Left ventricle myocardium inferior (tissue), 1 donor: ENCODE results near the gene KCNMB2. TPM values are rescaled to one million over a fixed set of nuclear protein-coding genes. Genes with fewer than 3 reads are reported as not detected.

Experiments used
- DNase-seq: peaks from one replicate; pipeline ENCODE4 v3.0.0-alpha.2; 2020
- H3K27ac ChIP-seq: fragments of 200-600 bp; replicated peaks from 2 replicates; pipeline ENCODE4 v1.8.0; 2021
- H3K27me3 ChIP-seq: fragments of 200-600 bp; 2 replicates; pipeline ENCODE4 v1.8.0; 2021; ENCODE audit warnings: low read depth
- H3K36me3 ChIP-seq: fragments of 200-600 bp; 2 replicates; pipeline ENCODE4 v1.8.0; 2021
- H3K4me1 ChIP-seq: fragments of 200-600 bp; 2 replicates; pipeline ENCODE4 v1.8.0; 2021
- H3K4me3 ChIP-seq: fragments of 200-600 bp; 2 replicates; pipeline ENCODE4 v1.8.0; 2021; ENCODE audit warnings: mild to moderate bottlenecking, moderate library complexity
- H3K9me3 ChIP-seq: fragments of 200-600 bp; replicated peaks from 2 replicates; pipeline ENCODE4 v1.8.0; 2021
- CTCF ChIP-seq: fragments of 200-600 bp; IDR thresholded peaks from 2 replicates; pipeline ENCODE4 v1.8.0; 2021; ENCODE audit warnings: antibody characterized with exemption, mild to moderate bottlenecking, borderline replicate concordance
- intact Hi-C: fragments of 100-400 bp; cut with micrococcal nuclease; formaldehyde crosslinking; loops from one replicate; pipeline ENCODE4 v1.11.0; 2022
- total RNA-seq: library from RNA; stranded (reverse); fragmentation: NEBNext Ultra II Directional; extraction: Animal tissue kit (Norgen Biotek cat#: 25700); gene quantifications from one replicate; pipeline ENCODE4 v1.2.1, GENCODE V29; 2021
- donor health status: DM: no; HTN: yes; CAD: no; lungs with severe emphysema.

The KCNMB2 gene
- total RNA-seq, 1 donor from 2014 or later, result 2.1 TPM

DNA sequence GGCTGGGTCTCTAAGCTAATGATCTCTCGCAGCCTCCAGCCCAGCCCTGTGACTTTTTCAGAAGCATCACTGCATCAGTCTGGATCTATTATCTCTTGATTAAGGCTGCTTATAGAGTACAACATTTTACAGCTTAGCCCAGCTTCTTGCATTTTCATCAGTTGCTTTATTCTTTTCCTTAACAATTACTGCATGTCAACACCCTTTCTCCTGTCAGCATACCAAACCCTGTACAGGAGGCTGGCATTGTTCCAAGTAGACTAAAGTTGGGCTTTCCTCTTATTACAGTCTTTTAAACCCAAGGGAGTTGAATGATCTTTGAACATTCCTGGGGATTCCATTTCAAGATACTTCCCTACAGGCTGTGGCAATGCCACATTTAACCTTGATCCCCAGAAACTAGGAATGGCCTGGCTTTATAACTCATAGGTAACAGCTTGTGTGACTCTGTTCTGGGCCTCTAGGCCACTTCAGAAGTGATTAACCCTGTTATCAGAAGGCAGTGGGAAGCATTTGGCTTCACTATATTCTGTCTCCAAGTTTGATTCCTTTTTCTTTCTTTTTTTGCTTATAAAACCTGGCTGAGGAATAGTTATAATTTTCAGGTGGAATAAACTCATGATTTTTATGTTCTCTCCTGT lies 182.9 kb downstream of the KCNMB2 start:
- intact Hi-C loops, result no loop called here
- H3K27me3 ChIP-seq, result no peaks in the 10 kb centered on the region
- peaks cover 33% of the 10 kb centered on the region for H3K4me1 ChIP-seq
- no peak for TF ChIP-seq CTCF
- peak overlapping the region; percentile 44 for H3K27ac ChIP-seq
- peaks cover 26% of the 10 kb centered on the region for H3K9me3 ChIP-seq
- no peak for DNase-seq
- no peaks in the 10 kb centered on the region for H3K36me3 ChIP-seq
- H3K4me3 ChIP-seq, result no peak overlapping the region

GRCh38 chr3:178732824-178733223 lies 196.6 kb downstream of the KCNMB2 start:
- intact Hi-C loops, result no loop called here
- Histone ChIP-seq H3K36me3 (no peaks in the 10 kb centered on the region), H3K4me3 (no peak overlapping the region), H3K27me3 (no peaks in the 10 kb centered on the region), H3K4me1 (peaks cover 17% of the 10 kb centered on the region), H3K9me3 (no peaks in the 10 kb centered on the region), H3K27ac (no peak overlapping the region)
- DNase-seq, result no peak
- TF ChIP-seq CTCF, result no peak

- no peak for DNase-seq
- no peak overlapping the region for H3K4me3 ChIP-seq
- peaks cover 17% of the 10 kb centered on the region for H3K4me1 ChIP-seq
- no peak for TF ChIP-seq CTCF
- H3K27me3 ChIP-seq, result no peaks in the 10 kb centered on the region
- no peaks in the 10 kb centered on the region for H3K36me3 ChIP-seq
- H3K27ac ChIP-seq, result peak overlapping the region; percentile 42
- intact Hi-C loops, result no loop called here
- H3K9me3 ChIP-seq, result no peaks in the 10 kb centered on the region
Observed at GRCh38 chr3:178735032-178735674, 198.9 kb downstream of the KCNMB2 start.

DNA sequence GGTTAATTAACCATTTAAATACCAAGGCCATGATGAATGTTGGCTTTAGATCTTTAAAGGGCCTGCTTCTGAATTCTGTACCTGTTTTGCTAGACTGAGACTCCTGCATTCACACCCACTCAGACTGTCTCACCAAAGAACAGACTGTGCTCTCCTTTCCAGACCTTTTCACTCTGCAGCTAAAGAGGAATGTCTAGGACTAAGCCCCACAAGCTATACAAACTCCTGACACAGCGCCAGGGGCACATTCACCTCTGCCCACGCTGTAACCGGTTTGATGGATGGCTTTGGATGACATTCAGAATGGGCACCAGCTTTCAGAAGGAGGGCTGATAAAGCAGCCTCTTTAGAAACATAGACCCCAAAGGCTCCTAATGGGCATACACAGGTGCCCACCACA lies 200.1 kb downstream of the KCNMB2 start:
- H3K4me1 ChIP-seq, result peaks cover 17% of the 10 kb centered on the region
- H3K9me3 ChIP-seq, result no peaks in the 10 kb centered on the region
- H3K36me3 ChIP-seq, result no peaks in the 10 kb centered on the region
- H3K4me3 ChIP-seq, result no peak overlapping the region
- no peak overlapping the region for H3K27ac ChIP-seq
- peak; percentile 16 for DNase-seq
- no peaks in the 10 kb centered on the region for H3K27me3 ChIP-seq
- no peak for TF ChIP-seq CTCF
- intact Hi-C loops, result no loop called here

DNA sequence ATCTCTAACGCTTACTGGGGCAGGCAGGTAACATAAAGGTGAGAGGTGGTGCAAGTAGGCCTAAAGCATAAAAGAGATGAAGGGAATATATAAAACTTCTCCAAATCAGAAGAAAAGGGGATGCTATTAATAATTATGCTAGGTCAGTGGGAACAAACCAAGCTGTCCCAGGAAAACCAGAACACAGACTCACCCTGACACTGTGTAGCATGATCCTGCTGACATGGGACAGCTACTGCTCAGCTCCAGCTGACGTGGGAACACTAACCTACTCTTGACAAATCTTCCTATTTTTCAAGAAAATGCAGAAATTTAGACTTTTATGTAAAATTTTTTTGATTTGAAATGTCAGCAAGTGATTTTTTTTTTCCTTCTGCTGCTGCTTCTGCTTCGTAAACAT lies 203.5 kb downstream of the KCNMB2 start:
- no peaks in the 10 kb centered on the region for H3K9me3 ChIP-seq
- H3K27me3 ChIP-seq, result no peaks in the 10 kb centered on the region
- no peak overlapping the region for H3K27ac ChIP-seq
- H3K4me3 ChIP-seq, result no peak overlapping the region
- TF ChIP-seq CTCF, result no peak
- H3K36me3 ChIP-seq, result no peaks in the 10 kb centered on the region
- intact Hi-C loops, result no loop called here
- H3K4me1 ChIP-seq, result peaks cover 17% of the 10 kb centered on the region
- no peak for DNase-seq
